ENCODE data around the gene RGS10.

Gene RGS10

DNA sequence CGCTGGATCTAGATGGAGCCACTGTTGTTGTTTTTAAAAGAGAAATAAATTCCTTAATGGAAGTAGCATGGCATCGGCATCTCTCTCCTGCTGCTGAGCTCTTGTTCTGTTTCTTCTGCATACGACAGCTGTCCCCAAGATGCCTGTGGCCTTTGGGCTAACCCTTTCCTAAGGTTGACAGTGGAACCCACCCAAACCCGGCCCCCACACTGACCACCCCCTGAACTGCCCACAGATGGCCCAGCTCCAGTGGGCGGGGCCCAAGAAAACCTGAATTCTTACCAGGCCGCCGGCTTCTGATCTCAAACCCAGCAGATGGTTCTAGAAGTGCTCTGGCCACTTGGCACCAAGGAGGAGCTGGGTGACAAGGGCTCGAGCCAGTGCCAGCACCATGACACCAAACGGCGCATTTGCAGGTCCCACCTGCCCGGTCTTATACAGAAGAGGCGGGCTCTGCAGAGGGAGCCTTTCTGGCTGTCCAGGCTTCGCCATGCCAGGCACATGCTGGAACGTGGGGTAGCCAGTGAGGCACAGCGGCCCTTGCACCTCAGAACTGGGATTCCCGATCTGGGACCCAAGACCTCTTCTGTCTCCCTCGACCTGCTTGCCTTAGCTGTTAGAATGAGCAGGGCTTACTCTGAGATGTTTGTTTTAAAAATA is 82.7 kb downstream of the RGS10 start:
- no peak overlapping the region for H3K4me3 ChIP-seq (ENCODE audit: insufficient read length, low read depth)
- peaks cover 10% of the 10 kb centered on the region for H3K4me1 ChIP-seq (ENCODE audit: insufficient read depth, insufficient read length)
- peaks cover 14% of the 10 kb centered on the region; the same call in 1 of the 2 replicates for H3K9me3 ChIP-seq (ENCODE audit: insufficient read depth, low read length)
- DNase-seq (ENCODE audit: low read depth, low spot score): no peak
- H3K36me3 ChIP-seq (ENCODE audit: insufficient read depth, insufficient read length, low read length): no peaks in the 10 kb centered on the region
- no peak overlapping the region for H3K9ac ChIP-seq (ENCODE audit: insufficient read length, low read depth)
- H3K27me3 ChIP-seq (ENCODE audit: insufficient read depth, insufficient read length): peaks cover 6% of the 10 kb centered on the region
- TF ChIP-seq ZNF274 (IDR thresholded peaks at IDR 0.05; ENCODE audit: low read depth, low read length) (no peak), YY1 (IDR thresholded peaks at IDR 0.05; ENCODE audit: insufficient read depth, insufficient read length) (no peak), SUZ12 (IDR thresholded peaks at IDR 0.05; ENCODE audit: extremely low read depth, insufficient read depth, insufficient read length) (no peak)

- Histone ChIP-seq H3K9me3 (ENCODE audit: insufficient read depth, low read length) (peaks cover 8% of the 10 kb centered on the region; the same call in 1 of the 2 replicates), H3K36me3 (ENCODE audit: insufficient read depth, insufficient read length, low read length) (no peaks in the 10 kb centered on the region), H3K9ac (ENCODE audit: insufficient read length, low read depth) (no peak overlapping the region), H3K27me3 (ENCODE audit: insufficient read depth, insufficient read length) (peaks cover 6% of the 10 kb centered on the region), H3K4me1 (ENCODE audit: insufficient read depth, insufficient read length) (peaks cover 10% of the 10 kb centered on the region), H3K4me3 (ENCODE audit: insufficient read length, low read depth) (no peak overlapping the region)
- no peak for DNase-seq (ENCODE audit: low read depth, low spot score)
- TF ChIP-seq SUZ12 (IDR thresholded peaks at IDR 0.05; ENCODE audit: extremely low read depth, insufficient read depth, insufficient read length): no peak
Observed at GRCh38 chr10:119457966-119458766, 84.4 kb downstream of the RGS10 start.

GRCh38 chr10:119456435-119456810 is 86.1 kb downstream of the RGS10 start:
- Histone ChIP-seq H3K9me3 (ENCODE audit: insufficient read depth, low read length) (no peaks in the 10 kb centered on the region), H3K36me3 (ENCODE audit: insufficient read depth, insufficient read length, low read length) (no peaks in the 10 kb centered on the region), H3K9ac (ENCODE audit: insufficient read length, low read depth) (no peak overlapping the region), H3K27me3 (ENCODE audit: insufficient read depth, insufficient read length) (no peaks in the 10 kb centered on the region), H3K4me1 (ENCODE audit: insufficient read depth, insufficient read length) (peaks cover 10% of the 10 kb centered on the region), H3K4me3 (ENCODE audit: insufficient read length, low read depth) (no peak overlapping the region)
- no peak for TF ChIP-seq SUZ12 (IDR thresholded peaks at IDR 0.05; ENCODE audit: extremely low read depth, insufficient read depth, insufficient read length)
- no peak for TF ChIP-seq YY1 (IDR thresholded peaks at IDR 0.05; ENCODE audit: insufficient read depth, insufficient read length)
- TF ChIP-seq ZNF274 (IDR thresholded peaks at IDR 0.05; ENCODE audit: low read depth, low read length): no peak
- DNase-seq (ENCODE audit: low read depth, low spot score): no peak

GRCh38 chr10:119455609-119456434 is 86.7 kb downstream of the RGS10 start:
- H3K9me3 ChIP-seq (ENCODE audit: insufficient read depth, low read length): no peaks in the 10 kb centered on the region
- no peak for DNase-seq (ENCODE audit: low read depth, low spot score)
- no peak for TF ChIP-seq YY1 (IDR thresholded peaks at IDR 0.05; ENCODE audit: insufficient read depth, insufficient read length)
- TF ChIP-seq ZNF274 (IDR thresholded peaks at IDR 0.05; ENCODE audit: low read depth, low read length): no peak
- TF ChIP-seq SUZ12 (IDR thresholded peaks at IDR 0.05; ENCODE audit: extremely low read depth, insufficient read depth, insufficient read length): no peak
- H3K9ac ChIP-seq (ENCODE audit: insufficient read length, low read depth): no peak overlapping the region
- peaks cover 10% of the 10 kb centered on the region for H3K4me1 ChIP-seq (ENCODE audit: insufficient read depth, insufficient read length)
- H3K4me3 ChIP-seq (ENCODE audit: insufficient read length, low read depth): no peak overlapping the region
- H3K36me3 ChIP-seq (ENCODE audit: insufficient read depth, insufficient read length, low read length): no peaks in the 10 kb centered on the region
- no peaks in the 10 kb centered on the region for H3K27me3 ChIP-seq (ENCODE audit: insufficient read depth, insufficient read length)

GRCh38 chr10:119454990-119455389 is 87.5 kb downstream of the RGS10 start:
- Histone ChIP-seq H3K4me1 (ENCODE audit: insufficient read depth, insufficient read length) (peaks cover 15% of the 10 kb centered on the region), H3K9me3 (ENCODE audit: insufficient read depth, low read length) (no peaks in the 10 kb centered on the region), H3K4me3 (ENCODE audit: insufficient read length, low read depth) (no peak overlapping the region), H3K9ac (ENCODE audit: insufficient read length, low read depth) (no peak overlapping the region), H3K36me3 (ENCODE audit: insufficient read depth, insufficient read length, low read length) (no peaks in the 10 kb centered on the region), H3K27me3 (ENCODE audit: insufficient read depth, insufficient read length) (no peaks in the 10 kb centered on the region)
- no peak for DNase-seq (ENCODE audit: low read depth, low spot score)
- TF ChIP-seq SUZ12 (IDR thresholded peaks at IDR 0.05; ENCODE audit: extremely low read depth, insufficient read depth, insufficient read length) (no peak), ZNF274 (IDR thresholded peaks at IDR 0.05; ENCODE audit: low read depth, low read length) (no peak), YY1 (IDR thresholded peaks at IDR 0.05; ENCODE audit: insufficient read depth, insufficient read length) (no peak)

- Histone ChIP-seq H3K36me3 (ENCODE audit: insufficient read depth, insufficient read length, low read length) (no peaks in the 10 kb centered on the region), H3K4me3 (ENCODE audit: insufficient read length, low read depth) (no peak overlapping the region), H3K4me1 (ENCODE audit: insufficient read depth, insufficient read length) (peaks cover 17% of the 10 kb centered on the region), H3K9me3 (ENCODE audit: insufficient read depth, low read length) (no peaks in the 10 kb centered on the region), H3K27me3 (ENCODE audit: insufficient read depth, insufficient read length) (no peaks in the 10 kb centered on the region), H3K9ac (ENCODE audit: insufficient read length, low read depth) (no peak overlapping the region)
- TF ChIP-seq SUZ12 (IDR thresholded peaks at IDR 0.05; ENCODE audit: extremely low read depth, insufficient read depth, insufficient read length) (no peak), ZNF274 (IDR thresholded peaks at IDR 0.05; ENCODE audit: low read depth, low read length) (no peak), YY1 (IDR thresholded peaks at IDR 0.05; ENCODE audit: insufficient read depth, insufficient read length) (no peak)
- peak; percentile 11 for DNase-seq (ENCODE audit: low read depth, low spot score)
Observed at GRCh38 chr10:119454316-119454715, 88.2 kb downstream of the RGS10 start.

DNA sequence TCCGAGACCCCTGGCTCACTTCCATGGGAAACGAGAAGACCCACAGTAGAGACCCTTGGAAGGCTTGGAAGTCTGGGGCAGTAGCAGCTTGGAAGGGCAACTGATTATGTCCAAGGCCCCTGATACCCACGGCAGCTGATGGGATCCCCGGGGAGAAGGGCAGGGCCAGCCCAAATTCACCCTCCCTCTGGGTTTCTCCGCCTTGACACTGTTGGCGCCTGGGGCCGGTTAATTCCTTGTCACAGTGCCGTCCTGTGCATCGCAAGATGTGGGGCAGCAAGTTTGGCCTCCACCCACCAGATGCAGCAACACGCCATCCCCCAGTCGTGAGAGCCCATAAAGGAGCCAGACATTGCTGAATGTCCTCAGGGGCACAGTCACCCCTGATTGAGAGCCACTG is 89.2 kb downstream of the RGS10 start:
- TF ChIP-seq ZNF274 (IDR thresholded peaks at IDR 0.05; ENCODE audit: low read depth, low read length): no peak
- no peak for TF ChIP-seq SUZ12 (IDR thresholded peaks at IDR 0.05; ENCODE audit: extremely low read depth, insufficient read depth, insufficient read length)

More for the DNA sequence above, 89.2 kb downstream of the RGS10 start:
- H3K4me1 ChIP-seq (ENCODE audit: insufficient read depth, insufficient read length): peaks cover 22% of the 10 kb centered on the region
- no peak for DNase-seq (ENCODE audit: low read depth, low spot score)
- no peak overlapping the region for H3K4me3 ChIP-seq (ENCODE audit: insufficient read length, low read depth)
- no peaks in the 10 kb centered on the region for H3K9me3 ChIP-seq (ENCODE audit: insufficient read depth, low read length)
- H3K9ac ChIP-seq (ENCODE audit: insufficient read length, low read depth): no peak overlapping the region
- no peaks in the 10 kb centered on the region for H3K27me3 ChIP-seq (ENCODE audit: insufficient read depth, insufficient read length)
- no peaks in the 10 kb centered on the region for H3K36me3 ChIP-seq (ENCODE audit: insufficient read depth, insufficient read length, low read length)
